Mesenteric fat pad (tissue), 1 donor: ENCODE data around the gene HACD2. TPM values are rescaled to one million over a fixed set of nuclear protein-coding genes. Genes with fewer than 3 reads are reported as not detected.

Experiments used
- DNase-seq: peaks from one replicate; pipeline ENCODE4 v3.0.0-alpha.2; 2020; ENCODE audit warnings: low spot score
- total RNA-seq: library from RNA; stranded (reverse); fragmentation: NEBNext Ultra II Directional; extraction: Animal tissue kit (Norgen Biotek cat#: 25700); gene quantifications from one replicate; pipeline ENCODE4 v1.2.1, GENCODE V29; 2021
- donor health status: DM: yes; HTN: yes; CAD: no.

HACD2 gene
- total RNA-seq, 1 donor from 2014 or later: 39.0 TPM

- no peak for DNase-seq
Measured at GRCh38 chr3:123528130-123528529, 56.7 kb downstream of the HACD2 start.

GRCh38 chr3:123527046-123527445, 57.8 kb downstream of the HACD2 start:
- DNase-seq: no peak

- DNase-seq: no peak
Measured at GRCh38 chr3:123526474-123526873, 58.4 kb downstream of the HACD2 start.

- no peak for DNase-seq
Measured at GRCh38 chr3:123525433-123525832, 59.4 kb downstream of the HACD2 start.

- DNase-seq: no peak
Measured at GRCh38 chr3:123524981-123525380, 59.9 kb downstream of the HACD2 start.

GRCh38 chr3:123523023-123523412, 61.8 kb downstream of the HACD2 start:
- DNase-seq: no peak

GRCh38 chr3:123522320-123523022, 62.4 kb downstream of the HACD2 start:
- DNase-seq: no peak

- no peak for DNase-seq
Measured at GRCh38 chr3:123521179-123521969, 63.5 kb downstream of the HACD2 start.

- no peak for DNase-seq
Measured at GRCh38 chr3:123520656-123521055, 64.2 kb downstream of the HACD2 start.

GRCh38 chr3:123518892-123519485, 65.9 kb downstream of the HACD2 start:
- no peak for DNase-seq

GRCh38 chr3:123511726-123512125, 73.1 kb downstream of the HACD2 start:
- no peak for DNase-seq

- no peak for DNase-seq
Measured at GRCh38 chr3:123511084-123511483, 73.8 kb downstream of the HACD2 start.

- no peak for DNase-seq
Measured at GRCh38 chr3:123508178-123508577, 76.7 kb downstream of the HACD2 start.

- DNase-seq: no peak
Measured at GRCh38 chr3:123505820-123506219, 79.0 kb downstream of the HACD2 start.

GRCh38 chr3:123503203-123503602, 81.7 kb downstream of the HACD2 start:
- DNase-seq: no peak

- DNase-seq: no peak
Measured at GRCh38 chr3:123499322-123499721, 85.5 kb downstream of the HACD2 start.

- no peak for DNase-seq
Measured at GRCh38 chr3:123498761-123499160, 86.1 kb downstream of the HACD2 start.

- DNase-seq: no peak
Measured at GRCh38 chr3:123493912-123494311, 90.9 kb downstream of the HACD2 start.

GRCh38 chr3:123491966-123492587, 92.8 kb downstream of the HACD2 start:
- no peak for DNase-seq

GRCh38 chr3:123489400-123490004, 95.4 kb downstream of the HACD2 start:
- no peak for DNase-seq

GRCh38 chr3:123488645-123489347, 96.1 kb downstream of the HACD2 start:
- DNase-seq: no peak
